GM04504 (cell line): Measurements from ENCODE around the gene PIAS4.

Experiments used
- DNase-seq: peaks from one replicate; pipeline ENCODE4 v3.0.0-alpha.2; 2012; ENCODE audit warnings: low read depth

The PIAS4 gene

GRCh38 chr19:4059891-4060620 lies 52.5 kb downstream of the PIAS4 start:
- DNase-seq: no peak

GRCh38 chr19:4060621-4061177 lies 53.2 kb downstream of the PIAS4 start:
- DNase-seq: no peak

GRCh38 chr19:4061178-4061682 lies 53.7 kb downstream of the PIAS4 start:
- DNase-seq: no peak

- no peak for DNase-seq
Measured at GRCh38 chr19:4061683-4062418, 54.3 kb downstream of the PIAS4 start.

- no peak for DNase-seq
Measured at GRCh38 chr19:4062419-4063368, 55.2 kb downstream of the PIAS4 start.

GRCh38 chr19:4063369-4064148 lies 56.0 kb downstream of the PIAS4 start:
- no peak for DNase-seq

- DNase-seq: no peak
Measured at GRCh38 chr19:4064149-4064495, 56.6 kb downstream of the PIAS4 start.

- DNase-seq: no peak
Measured at GRCh38 chr19:4064496-4065260, 57.1 kb downstream of the PIAS4 start.

- DNase-seq: peak; percentile 92
Measured at GRCh38 chr19:4065430-4066175, 58.1 kb downstream of the PIAS4 start.

GRCh38 chr19:4066176-4066606 lies 58.7 kb downstream of the PIAS4 start:
- no peak for DNase-seq

GRCh38 chr19:4066682-4067395 lies 59.3 kb downstream of the PIAS4 start, which contains the start of gene ZBTB7A:
TSS of gene ZBTB7A (minus strand) at chr19:4066899. CDS start at chr19:4055232, 11,667 bp downstream.
- no peak for DNase-seq

- no peak for DNase-seq
Measured at GRCh38 chr19:4067396-4068046, 60.0 kb downstream of the PIAS4 start.

GRCh38 chr19:4068047-4068966 lies 60.8 kb downstream of the PIAS4 start:
- DNase-seq: no peak

- DNase-seq: no peak
Measured at GRCh38 chr19:4069331-4069959, 61.9 kb downstream of the PIAS4 start.

GRCh38 chr19:4071610-4072009 lies 64.1 kb downstream of the PIAS4 start:
- no peak for DNase-seq

GRCh38 chr19:4075373-4075772 lies 67.8 kb downstream of the PIAS4 start:
- DNase-seq: no peak

GRCh38 chr19:4077007-4077374 lies 69.5 kb downstream of the PIAS4 start:
- no peak for DNase-seq
